Tibial nerve (tissue), 3 donors: ENCODE measurements around the gene CYB561A3.

ENCODE experiments used
- CTCF ChIP-seq, 5 experiments: fragments of 200-600 bp in 3 of 5; fragments of 450-650 bp in 2 of 5; sonication (generic) in 3 of 5; IDR thresholded peaks; one replicate each; pipeline ENCODE4 v1.5.1; 2016 to 2019; ENCODE audit warnings: antibody characterized with exemption in 5 of 5, mild to moderate bottlenecking in 3 of 5, moderate library complexity in 2 of 5
- POLR2A ChIP-seq, 2 donors: fragments of 450-650 bp; IDR thresholded peaks; one replicate each; pipeline ENCODE4 v1.6.1; 2017; ENCODE audit warnings: antibody characterized with exemption in 2 of 2, mild to moderate bottlenecking in 2 of 2, moderate library complexity in 2 of 2

GRCh38 chr11:61384271-61385242 lies 22.9 kb upstream of the CYB561A3 start:
- TF ChIP-seq CTCF (IDR thresholded peaks at IDR 0.05) (no peak), POLR2A (IDR thresholded peaks at IDR 0.05) (no peak)
